ENCODE data around the gene KIR3DL2.
"Not testable (repeated sequence)": the region's sequence is repeated elsewhere in the genome, so short reads cannot be mapped to it uniquely, and the experiment has no call there.

DNA sequence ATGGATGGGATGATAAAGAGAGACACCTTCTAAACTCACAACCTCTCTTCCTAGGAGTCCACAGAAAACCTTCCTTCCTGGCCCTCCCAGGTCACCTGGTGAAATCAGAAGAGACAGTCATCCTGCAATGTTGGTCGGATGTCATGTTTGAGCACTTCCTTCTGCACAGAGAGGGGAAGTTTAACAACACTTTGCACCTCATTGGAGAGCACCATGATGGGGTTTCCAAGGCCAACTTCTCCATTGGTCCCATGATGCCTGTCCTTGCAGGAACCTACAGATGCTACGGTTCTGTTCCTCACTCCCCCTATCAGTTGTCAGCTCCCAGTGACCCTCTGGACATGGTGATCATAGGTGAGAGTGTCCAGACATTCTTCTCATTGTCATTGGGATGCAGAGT is 12.7 kb upstream of the KIR3DL2 start:
- TF ChIP-seq, protein P1, sequence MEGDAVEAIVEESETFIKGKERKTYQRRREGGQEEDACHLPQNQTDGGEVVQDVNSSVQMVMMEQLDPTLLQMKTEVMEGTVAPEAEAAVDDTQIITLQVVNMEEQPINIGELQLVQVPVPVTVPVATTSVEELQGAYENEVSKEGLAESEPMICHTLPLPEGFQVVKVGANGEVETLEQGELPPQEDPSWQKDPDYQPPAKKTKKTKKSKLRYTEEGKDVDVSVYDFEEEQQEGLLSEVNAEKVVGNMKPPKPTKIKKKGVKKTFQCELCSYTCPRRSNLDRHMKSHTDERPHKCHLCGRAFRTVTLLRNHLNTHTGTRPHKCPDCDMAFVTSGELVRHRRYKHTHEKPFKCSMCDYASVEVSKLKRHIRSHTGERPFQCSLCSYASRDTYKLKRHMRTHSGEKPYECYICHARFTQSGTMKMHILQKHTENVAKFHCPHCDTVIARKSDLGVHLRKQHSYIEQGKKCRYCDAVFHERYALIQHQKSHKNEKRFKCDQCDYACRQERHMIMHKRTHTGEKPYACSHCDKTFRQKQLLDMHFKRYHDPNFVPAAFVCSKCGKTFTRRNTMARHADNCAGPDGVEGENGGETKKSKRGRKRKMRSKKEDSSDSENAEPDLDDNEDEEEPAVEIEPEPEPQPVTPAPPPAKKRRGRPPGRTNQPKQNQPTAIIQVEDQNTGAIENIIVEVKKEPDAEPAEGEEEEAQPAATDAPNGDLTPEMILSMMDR (IDR thresholded peaks at IDR 0.05; ENCODE audit: low read length) = not testable (repeated sequence)
- not testable (repeated sequence) for TF ChIP-seq EZH2phosphoT487 (IDR thresholded peaks at IDR 0.05; ENCODE audit: low read length); EZH2 (optimal IDR thresholded peaks at IDR 0.05; ENCODE audit: low read depth, low read length)

Data from MM.1S (cell line).